MM.1S (cell line): ENCODE measurements around the gene E2F6.

Experiments
- CTCF ChIP-seq: fragments of 300-600 bp; sonication (generic); IDR thresholded peaks from 2 replicates; pipeline ENCODE4 v1.5.1; 2016; ENCODE audit warnings: antibody characterized with exemption, low read length, mixed read lengths
- EZH2 ChIP-seq: fragments of 300-600 bp; sonication (generic); optimal IDR thresholded peaks from 2 replicates; pipeline ENCODE3; 2017; ENCODE audit warnings: low read depth, mild to moderate bottlenecking, antibody characterized with exemption, low read length, mixed read lengths

DNA sequence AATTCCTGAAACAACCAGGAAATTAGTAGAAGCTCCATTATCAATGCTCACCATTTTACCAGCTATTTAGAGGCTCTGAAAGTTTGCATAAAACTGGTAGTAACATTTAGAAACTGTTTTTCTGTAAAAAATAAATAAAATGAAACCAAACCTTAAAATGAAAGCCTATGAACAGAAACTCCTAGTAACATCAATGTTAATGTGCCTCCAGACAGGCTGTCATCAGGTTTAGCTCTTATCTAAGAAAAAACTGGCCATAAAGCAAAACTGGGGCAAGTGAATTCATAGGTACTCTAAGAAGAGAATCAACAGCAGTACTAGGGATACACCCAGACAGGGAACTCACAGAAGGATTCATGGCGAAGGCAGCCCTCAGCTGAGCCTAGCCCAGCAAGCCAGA lies 8.0 kb downstream of the E2F6 start:
- TF ChIP-seq CTCF: no peak
- TF ChIP-seq EZH2: no peak
